K562 (cell line): ENCODE results near the gene THADA. TPM values are rescaled to one million over a fixed set of nuclear protein-coding genes. Genes with fewer than 3 reads are reported as not detected.

ENCODE experiments used
- CEBPG ChIP-seq, 3 experiments: fragments of 200-800 bp in 1 of 3; sonication (Bioruptor generic) in 1 of 3; sonication (generic) in 1 of 3; formaldehyde crosslinking in 1 of 3; IDR thresholded peaks in 2 of 3; conservative IDR thresholded peaks in 1 of 3; 2 replicates each; pipeline versions ENCODE4 v1.6.1 to v1.8.0; 2016 to 2022; ENCODE audit warnings: missing compliant biosample characterization in 2 of 3, missing genetic modification characterization in 2 of 3, mild to moderate bottlenecking in 1 of 3, missing genetic modification reagents in 1 of 3
- NFE2 ChIP-seq: IDR thresholded peaks from 2 replicates; pipeline ENCODE4 v1.6.1; 2014; ENCODE audit warnings: antibody characterized with exemption, low read depth
- PURB ChIP-seq: sonication (generic); formaldehyde crosslinking; IDR thresholded peaks from 2 replicates; pipeline ENCODE4 v1.9.0; 2021; ENCODE audit warnings: low read depth, mild to moderate bottlenecking, missing genetic modification reagents
- TAF15 ChIP-seq: fragments of 200-400 bp; formaldehyde crosslinking; IDR thresholded peaks from 2 replicates; pipeline ENCODE4 v1.6.1; 2017; ENCODE audit warnings: mild to moderate bottlenecking, low read depth, low read length, moderate library complexity
- TCF7L2 ChIP-seq: fragments of 150-350 bp; IDR thresholded peaks from 2 replicates; pipeline ENCODE4 v1.6.1; 2016; ENCODE audit warnings: low read depth, mild to moderate bottlenecking, low read length, moderate library complexity
- ZNF184 ChIP-seq: sonication (generic); formaldehyde crosslinking; IDR thresholded peaks from 2 replicates; pipeline ENCODE4 v1.5.0; 2020; ENCODE audit warnings: missing genetic modification reagents
- ZNF212 ChIP-seq: fragments of 450-650 bp; formaldehyde crosslinking; IDR thresholded peaks from 2 replicates; pipeline ENCODE4 v1.4.0; 2020; ENCODE audit warnings: mild to moderate bottlenecking
- polyA plus RNA-seq, 8 experiments: library from polyadenylated mRNA; depleted of rRNA in 4 of 8; stranded (reverse) in 5 of 8; unstranded in 3 of 8; fragments of >200 nt; fragmentation: Nextera tagmentation in 2 of 8; fragmentation: Illumina TruSeq in 1 of 8; extraction: Ambion mirVana in 2 of 8; extraction: Trizol in 1 of 8; gene quantifications; 2 replicates each; pipeline versions ENCODE4 v1.2.1 to v1.2.3, GENCODE V29; 2011 to 2014; ENCODE audit warnings: inconsistent platforms in 1 of 8, missing spikeins in 1 of 8
- total RNA-seq, 7 experiments: library from RNA; depleted of rRNA in 6 of 7; stranded (reverse); fragments of >200 nt in 6 of 7; fragmentation: Illumina TruSeq in 2 of 7; extraction: Trizol in 2 of 7; gene quantifications; 2 replicates each; pipeline versions ENCODE4 v1.2.1 to v1.2.3, GENCODE V29; 2011 to 2021; ENCODE audit warnings: low replicate concordance in 1 of 7
- TF ChIP-seq, protein P1 (sequence below), 2 experiments: fragments of 450-650 bp in 1 of 2; sonication (generic) in 1 of 2; formaldehyde crosslinking in 1 of 2; IDR thresholded peaks; 2 replicates each; pipeline versions ENCODE4 v1.7.1 to v1.9.0; 2016 to 2022; ENCODE audit warnings: inconsistent platforms in 1 of 2, mild to moderate bottlenecking in 1 of 2, missing genetic modification reagents in 1 of 2
- TF ChIP-seq, protein P2 (sequence below): fragments of 250-450 bp; sonication (Bioruptor Pico); IDR thresholded peaks from 2 replicates; pipeline ENCODE4 v1.9.0; 2021; ENCODE audit warnings: mild to moderate bottlenecking, inconsistent platforms
- TF ChIP-seq, protein P3 (sequence below): fragments of 250-450 bp; sonication (Bioruptor Pico); IDR thresholded peaks from 2 replicates; pipeline ENCODE4 v1.5.1; 2021; ENCODE audit warnings: mild to moderate bottlenecking
- TF ChIP-seq, protein P4 (sequence below): fragments of 200-800 bp; sonication (Bioruptor generic); IDR thresholded peaks from 2 replicates; pipeline ENCODE4 v1.6.1; 2017; ENCODE audit warnings: missing genetic modification characterization, missing compliant biosample characterization

The THADA gene
- total and polyA plus RNA-seq, 9 of the 15 experiments (the other 6 are each of a cell fraction or from before 2014, with no cell fraction given): 17.8 to 34.7 (median 31.9) TPM

DNA sequence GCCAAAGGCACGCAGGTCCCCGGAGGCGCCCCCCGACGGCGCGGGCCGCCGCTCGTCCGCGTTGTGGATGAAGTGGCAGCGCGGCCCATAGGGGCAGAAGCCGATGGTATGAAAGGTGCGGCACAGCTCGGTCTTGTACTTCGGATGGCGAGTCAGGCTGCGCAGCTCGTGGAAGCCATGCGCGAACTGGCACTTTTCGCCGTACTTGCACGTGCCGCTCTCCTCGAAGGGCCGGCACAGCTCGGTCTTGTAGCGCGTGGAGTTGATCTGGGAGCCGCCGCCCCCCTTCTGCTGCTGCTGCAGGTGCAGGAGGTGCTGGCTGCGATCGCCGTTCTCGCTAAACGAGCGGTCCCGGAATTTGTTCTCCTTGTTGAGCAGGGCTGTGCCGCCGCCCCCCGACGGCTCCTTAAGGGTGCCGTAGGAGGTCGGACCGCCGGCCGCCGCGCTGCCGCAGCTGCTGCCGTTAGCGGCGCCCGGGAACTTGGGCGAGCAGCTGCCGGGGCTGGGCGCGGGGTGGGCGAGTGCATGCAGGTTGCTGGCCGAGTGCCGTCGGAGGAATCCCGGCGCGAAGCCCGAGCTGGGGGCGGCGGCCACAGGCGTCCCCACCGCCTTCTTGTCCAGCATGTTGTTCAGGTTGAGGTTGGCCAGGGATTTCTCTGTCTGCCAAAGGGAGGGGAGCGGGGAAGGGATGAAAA is 370.6 kb downstream of the THADA start (continued):
- TF ChIP-seq, protein P1, sequence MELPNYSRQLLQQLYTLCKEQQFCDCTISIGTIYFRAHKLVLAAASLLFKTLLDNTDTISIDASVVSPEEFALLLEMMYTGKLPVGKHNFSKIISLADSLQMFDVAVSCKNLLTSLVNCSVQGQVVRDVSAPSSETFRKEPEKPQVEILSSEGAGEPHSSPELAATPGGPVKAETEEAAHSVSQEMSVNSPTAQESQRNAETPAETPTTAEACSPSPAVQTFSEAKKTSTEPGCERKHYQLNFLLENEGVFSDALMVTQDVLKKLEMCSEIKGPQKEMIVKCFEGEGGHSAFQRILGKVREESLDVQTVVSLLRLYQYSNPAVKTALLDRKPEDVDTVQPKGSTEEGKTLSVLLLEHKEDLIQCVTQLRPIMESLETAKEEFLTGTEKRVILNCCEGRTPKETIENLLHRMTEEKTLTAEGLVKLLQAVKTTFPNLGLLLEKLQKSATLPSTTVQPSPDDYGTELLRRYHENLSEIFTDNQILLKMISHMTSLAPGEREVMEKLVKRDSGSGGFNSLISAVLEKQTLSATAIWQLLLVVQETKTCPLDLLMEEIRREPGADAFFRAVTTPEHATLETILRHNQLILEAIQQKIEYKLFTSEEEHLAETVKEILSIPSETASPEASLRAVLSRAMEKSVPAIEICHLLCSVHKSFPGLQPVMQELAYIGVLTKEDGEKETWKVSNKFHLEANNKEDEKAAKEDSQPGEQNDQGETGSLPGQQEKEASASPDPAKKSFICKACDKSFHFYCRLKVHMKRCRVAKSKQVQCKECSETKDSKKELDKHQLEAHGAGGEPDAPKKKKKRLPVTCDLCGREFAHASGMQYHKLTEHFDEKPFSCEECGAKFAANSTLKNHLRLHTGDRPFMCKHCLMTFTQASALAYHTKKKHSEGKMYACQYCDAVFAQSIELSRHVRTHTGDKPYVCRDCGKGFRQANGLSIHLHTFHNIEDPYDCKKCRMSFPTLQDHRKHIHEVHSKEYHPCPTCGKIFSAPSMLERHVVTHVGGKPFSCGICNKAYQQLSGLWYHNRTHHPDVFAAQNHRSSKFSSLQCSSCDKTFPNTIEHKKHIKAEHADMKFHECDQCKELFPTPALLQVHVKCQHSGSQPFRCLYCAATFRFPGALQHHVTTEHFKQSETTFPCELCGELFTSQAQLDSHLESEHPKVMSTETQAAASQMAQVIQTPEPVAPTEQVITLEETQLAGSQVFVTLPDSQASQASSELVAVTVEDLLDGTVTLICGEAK (IDR thresholded peaks at IDR 0.05): no peak
- TF ChIP-seq, protein P1 (CRISPR knock-in tag; IDR thresholded peaks at IDR 0.05): no peak
- TF ChIP-seq ZNF212 (CRISPR knock-in tag) (no peak), TAF15 (no peak), PURB (CRISPR knock-in tag) (no peak), NFE2 (no peak), CEBPG (CRISPR knock-in tag; IDR thresholded peaks at IDR 0.05) (no peak), CEBPG (tag; conservative IDR thresholded peaks at IDR 0.05 in 1 of 2, IDR thresholded peaks at IDR 0.05 in 1 of 2) (no peak), TCF7L2 (no peak), ZNF184 (CRISPR knock-in tag) (no peak)
- TF ChIP-seq, protein P2, sequence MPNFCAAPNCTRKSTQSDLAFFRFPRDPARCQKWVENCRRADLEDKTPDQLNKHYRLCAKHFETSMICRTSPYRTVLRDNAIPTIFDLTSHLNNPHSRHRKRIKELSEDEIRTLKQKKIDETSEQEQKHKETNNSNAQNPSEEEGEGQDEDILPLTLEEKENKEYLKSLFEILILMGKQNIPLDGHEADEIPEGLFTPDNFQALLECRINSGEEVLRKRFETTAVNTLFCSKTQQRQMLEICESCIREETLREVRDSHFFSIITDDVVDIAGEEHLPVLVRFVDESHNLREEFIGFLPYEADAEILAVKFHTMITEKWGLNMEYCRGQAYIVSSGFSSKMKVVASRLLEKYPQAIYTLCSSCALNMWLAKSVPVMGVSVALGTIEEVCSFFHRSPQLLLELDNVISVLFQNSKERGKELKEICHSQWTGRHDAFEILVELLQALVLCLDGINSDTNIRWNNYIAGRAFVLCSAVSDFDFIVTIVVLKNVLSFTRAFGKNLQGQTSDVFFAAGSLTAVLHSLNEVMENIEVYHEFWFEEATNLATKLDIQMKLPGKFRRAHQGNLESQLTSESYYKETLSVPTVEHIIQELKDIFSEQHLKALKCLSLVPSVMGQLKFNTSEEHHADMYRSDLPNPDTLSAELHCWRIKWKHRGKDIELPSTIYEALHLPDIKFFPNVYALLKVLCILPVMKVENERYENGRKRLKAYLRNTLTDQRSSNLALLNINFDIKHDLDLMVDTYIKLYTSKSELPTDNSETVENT (CRISPR knock-in tag): peak; percentile 27; the same call in 1 of the 2 replicates
- TF ChIP-seq, protein P3, sequence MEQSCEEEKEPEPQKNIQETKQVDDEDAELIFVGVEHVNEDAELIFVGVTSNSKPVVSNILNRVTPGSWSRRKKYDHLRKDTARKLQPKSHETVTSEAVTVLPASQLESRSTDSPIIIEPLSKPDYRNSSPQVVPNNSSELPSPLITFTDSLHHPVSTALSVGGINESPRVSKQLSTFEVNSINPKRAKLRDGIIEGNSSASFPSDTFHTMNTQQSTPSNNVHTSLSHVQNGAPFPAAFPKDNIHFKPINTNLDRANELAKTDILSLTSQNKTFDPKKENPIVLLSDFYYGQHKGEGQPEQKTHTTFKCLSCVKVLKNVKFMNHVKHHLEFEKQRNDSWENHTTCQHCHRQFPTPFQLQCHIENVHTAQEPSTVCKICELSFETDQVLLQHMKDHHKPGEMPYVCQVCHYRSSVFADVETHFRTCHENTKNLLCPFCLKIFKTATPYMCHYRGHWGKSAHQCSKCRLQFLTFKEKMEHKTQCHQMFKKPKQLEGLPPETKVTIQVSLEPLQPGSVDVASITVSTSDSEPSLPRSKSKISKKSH: no peak
- TF ChIP-seq, protein P4, sequence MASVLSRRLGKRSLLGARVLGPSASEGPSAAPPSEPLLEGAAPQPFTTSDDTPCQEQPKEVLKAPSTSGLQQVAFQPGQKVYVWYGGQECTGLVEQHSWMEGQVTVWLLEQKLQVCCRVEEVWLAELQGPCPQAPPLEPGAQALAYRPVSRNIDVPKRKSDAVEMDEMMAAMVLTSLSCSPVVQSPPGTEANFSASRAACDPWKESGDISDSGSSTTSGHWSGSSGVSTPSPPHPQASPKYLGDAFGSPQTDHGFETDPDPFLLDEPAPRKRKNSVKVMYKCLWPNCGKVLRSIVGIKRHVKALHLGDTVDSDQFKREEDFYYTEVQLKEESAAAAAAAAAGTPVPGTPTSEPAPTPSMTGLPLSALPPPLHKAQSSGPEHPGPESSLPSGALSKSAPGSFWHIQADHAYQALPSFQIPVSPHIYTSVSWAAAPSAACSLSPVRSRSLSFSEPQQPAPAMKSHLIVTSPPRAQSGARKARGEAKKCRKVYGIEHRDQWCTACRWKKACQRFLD: no peak
